ENCODE measurements around the gene MIP. TPM values are rescaled to one million over a fixed set of nuclear protein-coding genes. Genes with fewer than 3 reads are reported as not detected.
A peak's percentile ranks its signal among the peaks of the same experiment; 100 is the strongest.

MIP gene
- total and polyA plus RNA-seq, 2 of the 13 experiments (the other 11 are each of a cell fraction or from before 2014, with no cell fraction given): not detected

GRCh38 chr12:56488041-56488955 lies 33.8 kb upstream of the MIP start, which contains the start of gene GLS2 (continued):
- TF ChIP-seq ZNF350 (CRISPR knock-in tag; IDR thresholded peaks at IDR 0.05; ENCODE audit: borderline replicate concordance, low read depth) (no peak; the same call in 1 of the 2 replicates), HOXA3 (CRISPR knock-in tag; IDR thresholded peaks at IDR 0.05) (peak; percentile 93), BHLHE40 (IDR thresholded peaks at IDR 0.05; ENCODE audit: low read length) (no peak), DNMT3B (CRISPR knock-in tag; conservative IDR thresholded peaks at IDR 0.05) (no peak), ZNF230 (CRISPR knock-in tag; IDR thresholded peaks at IDR 0.05) (peak; percentile 89), ZNF574 (CRISPR knock-in tag; IDR thresholded peaks at IDR 0.05) (peak; percentile 80; the same call in 1 of the 2 replicates), IRX3 (CRISPR knock-in tag; IDR thresholded peaks at IDR 0.05; ENCODE audit: borderline replicate concordance, low read depth) (peak; percentile 73; the same call in 1 of the 2 replicates), GRHL1 (CRISPR knock-in tag; conservative IDR thresholded peaks at IDR 0.05) (no peak), DPF2 (CRISPR knock-in tag; IDR thresholded peaks at IDR 0.05; ENCODE audit: borderline replicate concordance, low read depth) (no peak), HNRNPK (IDR thresholded peaks at IDR 0.05; ENCODE audit: low read depth, low read length, poor library complexity, severe bottlenecking) (peak; percentile 30), ZKSCAN8 (CRISPR knock-in tag; IDR thresholded peaks at IDR 0.05; ENCODE audit: borderline replicate concordance) (no peak), THAP7 (CRISPR knock-in tag; IDR thresholded peaks at IDR 0.05) (peak; percentile 73; the same call in 1 of the 2 replicates), TRIM24 (CRISPR knock-in tag; IDR thresholded peaks at IDR 0.05) (no peak), ZFY (CRISPR knock-in tag; IDR thresholded peaks at IDR 0.05) (peak; percentile 72), ZNF430 (CRISPR knock-in tag; IDR thresholded peaks at IDR 0.05) (peak; percentile 89; the same call in 1 of the 2 replicates), TEAD3 (CRISPR knock-in tag; optimal IDR thresholded peaks at IDR 0.05; ENCODE audit: borderline replicate concordance) (peak; percentile 52), PCBP1 (IDR thresholded peaks at IDR 0.05; ENCODE audit: borderline replicate concordance, low read depth, low read length) (0 out of 2 replicates have a peak, but pooled peaks have one; percentile 60), NCOA5 (CRISPR knock-in tag; IDR thresholded peaks at IDR 0.05) (no peak), ZMYM2 (CRISPR knock-in tag; IDR thresholded peaks at IDR 0.05) (peak; percentile 80), XRCC5 (optimal IDR thresholded peaks at IDR 0.05; ENCODE audit: low read length) (no peak), ZNF780A (CRISPR knock-in tag; IDR thresholded peaks at IDR 0.05) (peak; percentile 96), NFKBIZ (CRISPR knock-in tag; IDR thresholded peaks at IDR 0.05) (peak; percentile 71; the same call in 1 of the 2 replicates), TOE1 (CRISPR knock-in tag; IDR thresholded peaks at IDR 0.05) (no peak; the same call in 1 of the 2 replicates), SRF (IDR thresholded peaks at IDR 0.05; ENCODE audit: low read depth, low read length) (no peak)
- TF ChIP-seq, protein P1, sequence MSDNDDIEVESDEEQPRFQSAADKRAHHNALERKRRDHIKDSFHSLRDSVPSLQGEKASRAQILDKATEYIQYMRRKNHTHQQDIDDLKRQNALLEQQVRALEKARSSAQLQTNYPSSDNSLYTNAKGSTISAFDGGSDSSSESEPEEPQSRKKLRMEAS (IDR thresholded peaks at IDR 0.05): peak; percentile 99

Measured in HepG2 (cell line).